NOMO-1 treated with DMSO at 0.1 percent for 48 hours (cell line): ENCODE measurements around the gene LRRTM4.
"Not testable (repeated sequence)": the region's sequence is repeated elsewhere in the genome, so short reads cannot be mapped to it uniquely, and the experiment has no call there.

Source experiments
- DNase-seq: peaks from one replicate; lab custom pipeline; 2025; ENCODE audit not compliant: unreplicated experiment; lab: John Stamatoyannopoulos, UW

The LRRTM4 gene

DNA sequence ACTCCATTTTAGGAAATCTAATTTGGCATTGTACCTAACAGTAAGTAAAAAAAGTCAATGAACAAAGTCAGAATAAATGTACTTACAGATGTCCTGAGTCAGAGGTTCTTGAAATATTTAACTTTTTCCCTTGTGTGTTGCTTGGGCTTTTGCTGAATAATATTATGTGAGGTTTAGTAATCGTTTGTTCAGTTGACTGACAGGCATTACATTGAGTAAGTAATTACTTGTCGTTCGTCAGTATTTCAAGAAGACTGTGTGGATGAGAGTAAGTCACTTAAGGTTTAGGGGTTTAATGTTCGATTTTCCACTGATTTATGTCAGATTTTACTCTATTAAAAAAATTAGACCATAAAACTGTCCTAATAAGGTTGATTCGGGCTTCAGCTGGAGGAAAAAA is 342.9 kb downstream of the LRRTM4 start:
- DNase-seq, result no peak

DNA sequence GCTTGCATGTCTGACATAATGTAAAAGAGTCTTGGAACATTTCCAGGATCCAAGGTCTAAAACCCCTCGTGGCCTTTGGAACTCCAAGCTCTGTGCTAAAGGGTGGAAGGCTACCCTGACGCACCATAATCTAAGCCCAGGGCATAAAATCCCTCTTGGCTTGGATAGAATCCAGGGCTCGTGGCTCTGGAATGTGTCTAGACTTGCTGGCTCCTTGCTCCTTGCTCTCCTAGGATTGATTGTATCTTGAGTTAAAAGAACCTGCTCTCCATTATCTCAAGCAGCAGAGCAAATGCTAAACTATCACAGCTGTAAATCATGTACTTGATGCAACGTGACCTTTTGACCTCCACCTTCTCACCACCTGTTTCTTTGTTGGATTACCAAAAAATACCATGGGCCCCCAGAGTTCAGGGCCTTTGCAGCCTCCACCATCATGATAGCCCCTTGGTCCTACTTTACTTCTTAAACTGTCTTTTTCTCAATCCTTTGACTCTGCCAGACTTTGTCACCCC is 346.9 kb downstream of the LRRTM4 start:
- not testable (repeated sequence) for DNase-seq

DNA sequence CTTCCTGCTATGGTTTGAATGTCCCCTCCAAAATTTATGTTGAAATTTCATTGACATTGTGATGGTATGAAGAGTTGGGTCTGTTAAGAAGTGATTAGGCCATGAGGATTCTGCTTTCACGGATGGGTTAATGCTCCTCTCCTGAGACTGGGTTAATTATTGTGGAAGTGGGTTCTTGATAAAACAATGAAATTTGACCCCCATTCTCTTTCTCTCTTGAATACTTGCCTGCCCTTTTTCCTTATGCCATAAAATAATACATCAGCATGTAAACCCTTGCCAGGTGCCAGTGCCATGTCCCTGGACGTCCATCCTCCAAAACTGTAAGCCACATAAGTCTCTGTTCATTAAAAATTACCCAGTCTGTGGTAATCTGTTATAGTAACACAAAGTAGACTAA is 352.8 kb downstream of the LRRTM4 start:
- no peak for DNase-seq

DNA sequence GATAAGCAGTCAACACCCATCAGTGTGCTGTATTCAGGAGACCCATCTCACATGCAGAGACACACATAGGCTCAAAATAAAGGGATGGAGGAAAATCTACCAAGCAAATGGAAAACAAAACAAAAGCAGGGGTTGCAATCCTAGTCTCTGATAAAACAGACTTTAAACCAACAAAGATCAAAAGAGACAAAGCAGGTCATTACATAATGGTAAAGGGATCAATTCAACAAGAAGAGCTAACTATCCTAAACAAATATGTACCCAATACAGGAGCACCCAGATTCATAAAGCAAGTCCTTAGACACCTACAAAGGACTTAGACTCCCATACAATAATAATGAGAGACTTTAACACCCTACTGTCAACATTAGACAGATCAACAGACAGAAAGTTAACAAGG is 358.2 kb downstream of the LRRTM4 start:
- not testable (repeated sequence) for DNase-seq

DNA sequence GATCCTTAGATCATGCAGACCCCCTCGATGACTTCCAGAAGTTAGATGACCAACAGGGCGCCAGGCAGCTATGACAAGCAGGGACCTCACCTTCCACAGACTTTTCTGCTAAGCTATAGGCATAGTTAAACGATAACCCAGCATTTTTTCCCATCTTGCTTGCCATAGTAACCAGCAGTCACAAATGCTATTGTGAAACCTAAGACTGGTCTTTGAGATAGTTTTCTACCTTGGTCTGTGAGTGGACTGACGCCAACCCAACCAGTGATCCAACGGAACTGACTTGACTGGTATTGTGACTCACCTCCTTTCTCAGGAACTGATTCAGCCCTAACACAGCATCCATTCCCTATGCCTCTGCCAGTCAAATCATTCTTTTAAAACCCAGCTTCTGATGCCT is 361.2 kb downstream of the LRRTM4 start:
- DNase-seq, result no peak

DNA sequence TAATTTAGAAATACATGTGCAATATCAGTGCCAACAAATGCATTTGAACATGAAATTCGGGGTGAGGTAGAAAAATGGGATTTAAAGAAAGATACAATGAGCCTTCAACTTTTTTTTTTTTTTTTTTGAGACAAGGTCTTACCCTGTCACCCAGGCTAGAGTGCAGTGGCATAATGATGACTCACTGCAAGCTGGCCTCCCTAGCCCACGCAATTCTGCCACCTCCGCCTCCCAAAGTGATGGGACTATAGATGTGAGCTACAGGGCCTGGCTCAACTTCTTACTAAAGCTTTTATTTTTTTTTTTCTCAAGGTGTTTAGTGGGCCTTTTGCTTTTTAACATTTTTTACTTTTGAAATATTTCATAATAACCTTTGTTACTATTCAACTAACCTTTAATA is 365.6 kb downstream of the LRRTM4 start:
- DNase-seq, result no peak

DNA sequence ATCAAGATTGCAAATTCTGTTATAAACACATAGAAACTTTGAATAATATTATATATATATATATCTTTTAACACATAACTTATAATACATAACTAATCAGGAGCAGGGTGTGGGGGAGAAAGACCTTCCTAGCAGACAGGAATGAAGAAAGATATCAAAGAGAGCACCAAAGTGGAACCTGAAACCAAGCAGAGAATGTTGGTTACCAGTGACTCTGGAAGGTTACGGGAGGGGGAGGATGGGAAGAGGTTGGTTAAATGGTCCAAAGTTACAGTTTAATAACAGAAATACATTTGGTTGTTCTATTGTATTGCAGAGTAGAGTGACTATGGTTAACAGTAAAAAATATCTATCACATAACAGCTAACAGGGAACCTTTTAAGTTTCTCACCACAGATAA is 366.7 kb downstream of the LRRTM4 start:
- no peak for DNase-seq

DNA sequence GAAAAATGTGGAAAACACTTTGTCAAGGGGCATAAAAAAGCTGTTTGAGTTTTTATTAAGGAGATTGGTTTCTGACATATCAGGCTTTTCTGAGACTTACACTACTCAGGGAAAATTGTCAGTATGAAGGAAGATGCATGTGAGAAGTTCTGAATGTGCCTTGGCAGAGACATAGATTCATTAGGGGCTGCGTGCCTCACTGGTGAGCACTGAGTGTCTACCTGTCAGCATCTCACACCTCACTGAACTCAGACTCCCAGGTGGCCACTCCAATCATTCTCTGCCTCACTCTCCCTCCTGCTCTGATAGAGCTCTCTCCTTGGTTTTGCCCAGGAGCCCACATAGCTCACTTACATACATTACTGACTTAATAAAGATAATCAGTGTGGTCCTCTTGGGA is 372.6 kb downstream of the LRRTM4 start:
- DNase-seq, result no peak

DNA sequence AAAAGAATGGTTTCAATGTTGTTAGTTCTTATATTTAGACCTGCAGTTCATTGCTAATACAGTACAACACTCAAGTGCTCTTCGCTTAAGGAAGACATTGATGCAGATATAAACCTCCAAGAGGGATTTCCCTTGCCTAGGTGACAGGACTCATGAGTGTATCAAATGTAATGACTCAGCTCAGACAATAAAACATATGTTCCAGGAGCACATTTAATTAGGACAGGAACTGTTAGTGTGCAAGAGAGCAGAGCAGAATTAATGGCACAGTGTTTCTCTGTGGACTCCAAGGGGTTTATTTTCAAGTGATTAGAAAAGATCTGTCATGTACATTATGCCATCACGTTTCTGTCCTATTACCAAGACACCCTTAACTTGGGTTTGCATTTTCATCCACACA is 375.0 kb downstream of the LRRTM4 start:
- no peak for DNase-seq

DNA sequence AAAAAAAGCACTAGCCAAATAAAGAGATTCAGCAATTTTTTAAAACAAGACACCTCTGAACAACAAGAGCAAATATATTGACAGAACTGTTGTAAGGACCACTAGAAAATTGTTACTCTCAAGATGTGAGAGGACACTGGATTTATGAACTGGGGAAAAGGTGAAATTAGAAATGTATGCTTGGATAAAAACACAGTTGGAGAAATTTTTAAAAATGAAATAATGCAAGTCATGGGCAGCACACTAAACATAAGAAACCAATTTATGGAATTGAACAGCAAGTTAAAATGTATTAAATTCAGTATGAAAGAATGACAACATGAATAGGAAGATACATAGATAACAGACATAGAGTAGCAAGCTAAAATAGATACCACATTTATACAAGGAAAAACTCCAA is 377.4 kb downstream of the LRRTM4 start:
- no peak for DNase-seq

DNA sequence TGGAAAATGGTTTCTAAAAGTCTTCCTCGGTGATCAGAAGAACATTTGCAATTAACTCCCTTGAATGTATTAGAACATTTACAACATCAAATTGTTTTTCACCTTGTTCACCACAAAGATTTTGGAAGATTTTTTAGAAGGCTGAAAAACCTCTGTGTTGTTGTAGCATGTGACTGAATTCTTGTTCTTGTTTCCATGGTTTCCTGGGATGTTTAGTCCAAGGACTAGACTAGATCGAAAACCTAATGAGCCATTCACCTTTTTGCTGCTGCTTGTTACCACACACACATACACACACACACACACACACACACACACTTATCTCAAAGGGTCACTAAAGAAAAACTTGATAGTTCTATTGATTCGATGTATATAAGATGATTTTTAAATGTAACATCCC is 380.0 kb downstream of the LRRTM4 start:
- no peak for DNase-seq

DNA sequence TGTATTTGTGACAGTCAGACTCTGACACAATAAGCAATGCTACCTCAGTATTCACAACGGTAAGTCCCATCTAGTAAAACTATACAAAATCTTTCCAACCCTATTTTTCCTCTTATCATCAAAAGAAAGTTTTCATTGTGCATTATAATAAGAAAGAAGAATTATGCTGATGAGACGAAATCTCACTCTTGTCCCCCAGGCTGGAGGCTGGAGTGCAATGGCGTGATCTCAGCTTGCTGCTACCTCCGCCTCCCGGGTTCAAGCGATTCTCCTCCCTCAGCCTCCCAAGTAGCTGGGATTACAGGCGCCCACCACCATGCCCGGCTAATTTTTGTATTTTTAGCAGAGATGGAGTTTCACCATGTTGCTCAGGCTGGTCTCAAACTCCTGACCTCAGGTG is 393.7 kb downstream of the LRRTM4 start:
- not testable (repeated sequence) for DNase-seq

DNA sequence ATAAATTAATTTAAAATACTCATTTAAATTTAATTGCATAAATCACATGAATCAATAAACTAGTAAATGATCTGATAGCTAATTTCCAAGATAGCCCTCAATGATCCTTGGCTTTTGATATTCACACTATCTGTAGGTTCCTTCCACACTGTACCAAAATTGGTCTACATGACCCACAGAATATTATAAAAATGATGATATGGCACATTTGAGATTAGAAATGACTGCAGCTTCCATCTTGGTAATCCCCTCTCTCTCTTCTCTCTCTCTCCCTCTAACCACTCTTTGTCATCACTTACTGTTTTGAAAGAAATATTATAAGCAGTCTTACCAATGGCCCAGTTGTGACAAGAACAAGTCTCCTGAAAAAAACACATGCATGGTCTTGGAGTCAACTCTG is 394.8 kb downstream of the LRRTM4 start:
- DNase-seq, result no peak

DNA sequence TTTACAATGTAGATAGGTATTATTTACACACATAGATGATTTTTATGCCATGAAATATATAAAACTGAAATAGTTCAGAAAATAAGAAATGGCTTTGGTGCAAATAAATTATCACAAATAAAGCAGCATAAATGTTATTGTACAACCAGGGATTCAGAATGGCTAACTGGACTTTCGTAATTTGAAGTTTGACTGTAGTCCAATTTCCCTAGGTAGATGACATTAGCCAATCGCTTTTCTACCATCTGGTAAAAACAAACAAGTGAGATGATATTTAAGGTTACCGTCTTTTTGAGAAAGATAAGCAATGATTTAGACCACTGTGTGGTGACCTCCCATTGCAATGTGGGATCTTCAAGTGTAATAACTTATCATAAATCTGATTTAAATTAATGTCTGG is 400.7 kb downstream of the LRRTM4 start:
- no peak for DNase-seq

DNA sequence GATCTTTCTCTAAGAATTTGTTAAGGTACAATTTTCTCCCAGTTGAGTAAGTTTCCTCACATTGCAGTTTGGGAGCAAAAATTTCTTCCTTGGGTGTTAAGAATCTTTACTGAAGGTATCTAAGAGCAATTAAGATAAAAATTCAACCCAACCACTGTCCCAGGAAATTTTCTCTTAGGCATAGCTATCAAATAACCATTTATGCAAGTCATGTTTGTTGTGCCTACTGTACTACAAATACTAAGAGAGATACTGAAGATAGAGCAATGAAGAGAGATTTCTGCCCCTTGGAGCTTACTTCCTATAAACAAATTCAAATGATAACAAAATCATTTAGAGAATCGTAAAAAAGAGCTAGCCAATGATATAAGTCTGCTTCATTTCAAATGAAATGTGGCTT is 402.8 kb downstream of the LRRTM4 start:
- DNase-seq, result no peak

DNA sequence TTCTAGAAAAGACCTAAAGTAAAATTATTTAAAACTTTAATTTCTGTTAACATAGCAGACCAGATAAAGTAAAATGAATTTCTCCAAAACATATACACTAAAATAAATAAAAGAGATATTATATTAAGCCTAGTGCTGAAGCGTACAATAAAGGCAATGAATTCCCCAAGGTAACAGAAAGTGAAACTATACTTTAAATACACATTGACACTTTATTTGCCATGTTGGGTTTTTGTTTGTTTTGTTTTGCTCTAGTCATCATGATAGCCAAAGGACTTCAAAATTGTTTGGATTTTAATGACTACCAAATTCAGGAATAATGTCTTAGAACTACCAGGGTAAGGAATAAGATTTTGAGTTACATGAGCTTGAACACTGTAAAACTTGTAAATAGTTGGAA is 413.3 kb downstream of the LRRTM4 start:
- no peak for DNase-seq

DNA sequence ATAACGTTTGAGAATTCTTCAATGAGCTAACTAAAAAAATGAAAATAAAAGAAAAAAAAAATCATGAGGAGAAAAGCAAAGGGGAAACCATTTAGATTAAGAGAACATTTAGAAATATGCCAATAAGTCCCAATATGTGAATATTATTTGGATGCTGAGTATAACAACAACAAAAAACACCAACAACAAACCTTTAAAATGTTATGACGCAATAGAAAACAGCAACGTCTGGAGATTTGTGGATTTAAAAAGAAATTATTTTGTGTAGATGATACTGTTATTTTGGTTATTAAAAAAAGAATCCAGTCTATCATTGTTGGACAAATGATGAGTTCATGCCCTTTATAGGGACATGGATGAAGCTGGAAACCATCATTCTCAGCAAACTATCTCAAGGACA is 417.2 kb downstream of the LRRTM4 start:
- no peak for DNase-seq

DNA sequence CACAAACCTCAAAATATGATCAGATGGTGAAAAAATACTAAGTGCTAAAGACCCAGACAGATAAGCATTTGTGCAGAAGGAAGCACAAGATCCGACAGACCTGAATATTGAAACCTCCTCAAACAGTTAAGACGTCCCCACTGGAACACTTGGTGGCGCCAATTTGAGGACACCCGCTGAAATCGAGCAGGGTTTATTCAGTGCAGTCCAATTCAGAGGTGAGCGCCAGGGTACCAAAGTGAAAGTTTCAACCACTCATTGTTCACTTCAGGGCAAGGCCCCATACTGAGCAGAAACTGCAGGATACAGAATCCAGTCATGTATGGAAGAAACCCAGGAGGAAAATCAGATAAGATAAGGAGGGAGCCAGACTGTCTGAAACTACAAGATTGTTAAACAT is 417.6 kb downstream of the LRRTM4 start:
- DNase-seq, result no peak

DNA sequence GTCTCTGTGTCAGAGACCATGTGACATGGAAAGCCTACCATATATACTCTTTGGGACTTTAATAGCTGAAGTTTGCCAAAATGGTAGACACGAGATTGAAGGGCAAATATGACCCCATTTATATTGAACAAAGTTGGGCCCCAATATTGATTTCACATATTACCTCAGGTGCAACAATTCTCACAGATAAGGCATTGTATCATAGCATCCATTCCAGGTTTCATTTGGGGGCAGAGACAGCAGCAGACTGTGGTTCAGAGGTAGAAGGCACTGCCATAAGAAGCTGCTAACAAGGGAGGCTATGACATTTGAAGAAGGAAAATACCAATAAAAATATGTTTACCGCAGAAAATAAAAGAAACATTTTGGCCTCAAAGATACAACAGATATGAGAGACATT is 419.2 kb downstream of the LRRTM4 start:
- no peak for DNase-seq

DNA sequence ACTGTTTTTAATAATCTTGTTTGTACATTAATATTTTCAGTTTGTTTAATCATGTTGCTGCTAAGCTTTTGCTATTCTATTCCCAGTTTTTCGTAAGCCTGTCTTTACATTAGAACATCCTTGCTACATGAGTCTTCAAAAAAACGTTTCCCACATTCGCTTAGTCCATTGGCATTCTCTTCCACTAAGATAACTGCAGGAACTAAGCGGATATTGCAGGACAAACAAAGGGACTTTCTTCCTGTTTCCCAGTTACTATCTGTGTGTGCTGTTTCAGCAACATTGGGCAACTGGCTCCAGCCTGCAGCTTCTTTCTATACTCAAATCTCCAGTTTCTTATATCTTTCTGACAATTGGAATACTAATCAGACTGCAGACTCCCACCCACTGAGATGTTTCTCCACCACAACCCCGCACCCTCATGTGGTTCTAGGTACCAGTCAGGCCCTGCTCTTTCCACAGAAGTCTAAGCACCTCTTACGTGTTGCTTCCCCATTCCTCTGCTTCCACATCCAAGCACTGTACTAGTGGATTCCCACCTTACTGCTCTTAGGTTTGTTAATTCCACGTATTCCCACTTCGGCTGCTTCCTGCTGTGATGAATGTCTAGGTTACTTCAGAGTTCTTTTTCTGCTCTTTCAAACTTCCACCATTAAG is 420.3 kb downstream of the LRRTM4 start:
- no peak for DNase-seq

DNA sequence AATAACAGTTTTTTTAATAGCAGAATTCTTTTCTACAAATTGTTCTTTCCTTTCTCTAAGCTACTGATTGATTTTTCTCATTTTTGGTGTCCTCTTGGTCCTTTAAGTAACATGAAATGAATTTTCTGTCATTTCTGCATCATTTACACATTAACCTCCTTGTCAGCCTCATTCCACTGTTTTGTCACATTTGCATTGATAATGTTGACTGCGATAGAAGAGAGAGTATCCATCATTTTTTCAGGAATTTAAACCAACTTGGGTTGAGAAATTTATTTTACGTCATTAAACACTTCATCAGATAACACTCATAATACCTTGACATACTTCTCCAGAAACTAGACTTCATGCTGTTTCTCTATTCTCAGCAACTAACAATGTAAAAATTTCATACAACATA is 422.2 kb downstream of the LRRTM4 start:
- no peak for DNase-seq

DNA sequence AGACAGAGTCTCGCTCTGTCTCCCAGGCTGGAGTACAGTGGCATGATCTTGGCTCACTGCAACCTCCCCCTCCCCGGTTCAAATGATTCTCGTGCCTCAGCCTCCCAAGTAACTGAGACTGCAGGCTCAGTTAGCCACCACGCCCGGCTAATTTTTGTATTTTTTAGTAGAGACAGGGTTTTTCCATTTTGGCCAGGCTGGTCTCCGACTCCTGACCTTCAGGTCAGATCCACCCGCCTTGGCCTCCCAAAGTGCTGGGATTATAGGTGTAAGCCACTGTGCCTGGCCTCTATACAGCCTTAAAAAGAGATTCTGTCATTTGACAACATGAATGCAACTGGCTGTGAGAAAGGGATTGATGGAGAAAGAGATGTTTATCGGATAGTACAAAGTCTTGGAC is 426.7 kb downstream of the LRRTM4 start:
- not testable (repeated sequence) for DNase-seq

DNA sequence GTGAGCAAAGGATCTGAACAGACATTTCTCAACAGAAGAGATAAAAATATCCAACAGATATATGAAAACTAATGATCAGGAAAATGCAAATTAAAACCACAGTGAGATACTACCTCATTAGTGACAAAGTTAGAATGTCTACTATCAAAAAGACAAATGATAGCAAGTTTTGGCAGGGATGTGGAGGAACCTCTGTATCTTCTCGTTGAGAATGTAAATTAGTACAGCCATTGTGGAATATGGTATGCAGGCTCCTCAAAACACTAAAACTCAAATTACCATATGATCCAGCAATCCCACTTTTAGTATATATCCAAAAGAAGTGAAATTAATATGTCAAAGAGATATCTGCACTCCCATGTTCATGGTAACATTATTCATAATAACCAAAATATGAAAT is 427.1 kb downstream of the LRRTM4 start:
- no peak for DNase-seq
